SW 1271 (cell line): ENCODE results near the gene ANKRD13B.
"Not testable (repeated sequence)": the region's sequence is repeated elsewhere in the genome, so short reads cannot be mapped to it uniquely, and the experiment has no call there.

Experiments used
- DNase-seq, 2 experiments: peaks; one replicate each; lab custom pipeline; 2025; lab: John Stamatoyannopoulos, UW

ANKRD13B gene

GRCh38 chr17:29642171-29642611 lies 49.3 kb downstream of the ANKRD13B start:
- DNase-seq = no peak

DNA sequence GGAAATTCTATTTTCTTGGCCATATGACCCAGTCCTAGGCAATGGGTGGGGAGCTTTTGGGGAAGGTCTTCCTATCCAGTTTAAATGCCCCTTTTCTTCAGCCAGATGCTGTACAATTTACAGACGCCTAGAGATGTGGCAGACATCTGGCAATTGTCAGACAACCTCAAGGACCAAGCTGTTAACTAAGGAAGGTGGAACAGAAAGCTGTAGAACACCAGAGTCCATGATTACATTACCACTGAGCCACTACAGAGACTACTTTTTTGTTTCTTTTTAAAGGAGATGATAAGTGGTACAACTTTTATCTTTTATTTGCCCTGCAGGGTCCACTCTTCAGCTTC lies 50.9 kb downstream of the ANKRD13B start:
- no peak for DNase-seq

DNA sequence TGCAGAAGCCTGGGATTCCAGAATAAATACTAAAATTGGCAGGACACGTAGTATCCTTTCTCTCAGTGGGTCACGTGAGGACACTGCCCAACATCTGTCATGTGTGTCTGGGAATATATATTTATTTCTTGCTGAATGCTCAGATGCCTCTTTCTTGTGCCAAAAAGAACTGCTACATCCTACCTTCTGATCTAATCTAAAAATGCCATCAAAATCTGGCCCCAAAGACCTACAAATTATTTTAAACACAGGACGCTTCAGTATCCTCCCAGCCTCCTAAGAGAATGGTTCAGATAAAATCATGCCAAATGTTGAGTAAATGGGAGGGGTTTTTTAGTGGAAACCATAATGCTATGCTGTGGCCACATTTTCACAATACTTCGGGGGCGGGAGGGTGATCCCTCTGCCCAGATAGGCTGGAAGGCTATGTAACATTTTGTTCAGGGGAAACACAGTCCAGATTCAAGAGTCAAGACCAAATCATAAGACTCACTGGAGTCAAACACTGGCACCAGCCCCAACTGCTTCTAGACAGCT lies 52.7 kb downstream of the ANKRD13B start:
- DNase-seq = no peak

GRCh38 chr17:29648005-29648404 lies 55.1 kb downstream of the ANKRD13B start:
- DNase-seq = no peak

DNA sequence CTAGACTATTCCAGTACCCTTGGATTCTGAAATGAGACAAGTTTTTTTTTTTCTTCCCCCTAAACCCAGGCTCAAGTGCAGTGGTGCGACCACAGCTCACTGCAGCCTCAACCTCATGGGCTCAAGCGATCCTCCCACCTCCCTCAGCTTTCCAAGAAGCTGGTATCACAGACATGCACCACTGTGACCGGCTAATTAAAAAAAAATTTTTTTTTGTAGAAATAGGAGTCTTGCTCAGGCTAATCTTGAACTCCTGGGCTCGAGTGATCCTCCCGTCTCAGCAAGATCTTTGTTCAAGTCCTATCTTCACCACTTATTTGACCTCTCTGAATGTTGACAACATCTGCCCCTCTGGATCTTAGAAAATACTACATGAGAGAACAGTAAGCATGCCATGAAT lies 56.4 kb downstream of the ANKRD13B start:
- no peak for DNase-seq

DNA sequence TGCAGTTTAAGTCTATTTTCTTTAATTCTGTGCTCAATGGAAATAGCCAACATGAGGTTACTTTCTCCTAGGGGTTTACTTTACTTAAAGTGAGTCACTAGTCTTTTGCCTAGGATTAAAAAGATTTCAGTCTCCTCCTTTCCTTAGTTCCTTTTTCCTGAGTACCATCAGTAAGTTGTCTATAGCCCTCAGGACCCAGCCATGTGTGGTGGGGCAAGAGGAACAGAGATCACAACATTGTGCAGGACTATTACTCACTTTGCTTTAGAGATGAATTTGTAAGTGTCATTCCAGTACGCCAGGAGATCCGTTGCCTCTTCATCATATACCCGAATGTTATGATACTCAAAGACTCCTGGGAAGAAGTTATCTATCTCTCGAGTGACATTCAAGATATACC lies 57.5 kb downstream of the ANKRD13B start:
- DNase-seq = no peak

DNA sequence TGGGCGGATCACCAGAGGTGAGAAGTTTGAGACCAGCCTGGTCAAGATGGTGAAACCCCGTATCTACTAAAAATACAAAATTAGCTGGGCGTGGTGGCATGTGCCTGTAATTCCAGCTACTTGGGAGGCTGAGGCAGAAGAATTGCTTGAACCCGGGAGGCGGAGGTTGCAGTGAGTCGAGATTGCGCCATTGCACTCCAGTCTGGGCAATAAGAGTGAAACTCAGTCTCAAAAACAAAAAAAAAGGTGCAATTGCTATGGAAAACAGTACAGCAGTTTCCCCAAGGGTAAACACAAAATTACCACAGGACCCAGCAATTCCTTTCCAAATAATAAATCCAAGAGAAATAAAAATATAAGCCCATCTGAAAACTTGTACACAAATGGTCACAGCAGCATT lies 59.0 kb downstream of the ANKRD13B start:
- DNase-seq = not testable (repeated sequence)

DNA sequence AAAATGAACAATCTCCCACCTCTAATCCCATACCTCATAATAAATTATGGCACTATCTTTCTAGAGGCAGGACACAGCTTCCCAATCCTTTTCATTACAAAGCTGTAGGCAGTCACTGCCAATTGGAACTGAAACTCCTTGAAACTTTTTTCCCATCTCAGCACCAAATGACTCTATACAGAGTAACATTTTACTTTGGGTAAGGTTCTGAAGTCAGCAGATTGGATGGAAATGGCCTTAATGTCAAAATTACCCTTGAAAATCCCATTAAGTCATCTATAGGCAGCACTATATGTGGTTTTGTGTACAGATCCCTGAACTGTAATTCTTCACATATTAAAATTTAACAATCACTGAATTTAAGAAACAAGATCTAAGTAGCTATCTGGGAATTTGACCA lies 60.0 kb downstream of the ANKRD13B start:
- no peak for DNase-seq

DNA sequence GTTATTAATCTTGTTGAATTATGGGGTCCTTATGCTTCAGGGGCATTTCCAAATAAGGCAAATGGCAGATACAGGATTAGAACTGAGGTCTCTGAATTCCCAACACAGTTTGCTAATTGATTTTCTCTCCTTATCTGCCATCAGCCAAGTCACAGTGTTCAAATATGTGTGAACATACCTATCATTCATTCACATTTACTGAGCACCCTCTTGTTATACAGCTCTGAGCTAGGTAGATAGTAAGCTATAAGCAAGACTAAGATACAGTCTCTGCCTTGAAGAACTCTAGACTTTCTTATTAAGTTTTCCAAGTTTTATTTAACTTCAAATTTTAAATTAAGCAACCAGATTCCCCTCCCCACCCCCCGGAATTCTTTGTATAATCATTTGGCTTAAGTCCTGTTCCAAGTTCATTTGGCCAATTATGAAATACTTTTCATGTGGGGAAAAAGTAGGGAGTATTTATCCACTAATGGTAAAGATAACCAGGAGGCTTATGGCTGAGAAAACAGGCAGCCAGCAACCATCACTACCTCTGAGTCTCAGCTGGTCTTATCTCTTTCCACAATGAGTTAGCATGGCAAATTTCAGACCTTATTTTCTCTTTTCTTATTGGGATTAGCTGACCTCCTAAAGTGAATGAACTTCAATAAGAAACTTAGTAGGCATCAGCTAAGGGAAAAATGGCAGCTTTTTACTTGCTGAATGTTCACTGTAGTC lies 61.2 kb downstream of the ANKRD13B start:
- DNase-seq = no peak

GRCh38 chr17:29655323-29655722 lies 62.4 kb downstream of the ANKRD13B start:
- no peak for DNase-seq

GRCh38 chr17:29659155-29659554 lies 66.2 kb downstream of the ANKRD13B start:
- no peak for DNase-seq

DNA sequence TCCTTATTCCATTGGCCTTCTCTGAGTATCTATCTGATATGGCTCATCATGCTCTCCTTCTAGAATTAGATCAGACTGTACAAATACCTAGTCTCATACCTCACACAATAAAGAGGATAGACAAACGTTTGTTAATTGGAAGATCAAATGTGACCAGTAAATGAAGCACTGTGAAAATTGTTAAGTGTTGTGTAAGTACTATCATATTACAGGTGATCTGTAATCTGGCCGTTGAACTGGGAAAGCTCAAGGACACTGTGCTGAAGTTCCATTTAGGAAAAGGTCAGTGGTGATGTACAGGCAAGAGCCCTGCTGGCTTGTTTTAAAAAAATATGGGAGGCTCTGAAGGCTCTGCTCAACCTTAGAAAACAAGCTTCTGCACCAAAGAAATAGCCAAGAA lies 68.3 kb downstream of the ANKRD13B start:
- no peak for DNase-seq

- DNase-seq = no peak
Measured at GRCh38 chr17:29663155-29663554, 70.2 kb downstream of the ANKRD13B start.
